Measurements from ENCODE around the gene CNTNAP5.

GRCh38 chr2:124921191-124921590 lies 896.1 kb downstream of the CNTNAP5 start:
- TF ChIP-seq SP1 (IDR thresholded peaks at IDR 0.05) (no peak), L3MBTL2 (conservative IDR thresholded peaks at IDR 0.05) (no peak), SUZ12 (IDR thresholded peaks at IDR 0.05) (no peak), PKNOX1 (IDR thresholded peaks at IDR 0.05) (no peak), HDGF (IDR thresholded peaks at IDR 0.05; ENCODE audit: borderline replicate concordance) (no peak), FOXK2 (IDR thresholded peaks at IDR 0.05) (no peak), NFRKB (IDR thresholded peaks at IDR 0.05) (no peak)

Data from HEK293T (cell line).